OCI-LY1 (cell line): ENCODE measurements around the gene SPOP.

Source experiments
- H2AFZ ChIP-seq: fragments of 200-600 bp; sonication (generic), shearing (Covaris generic); 2 replicates; pipeline ENCODE4 v1.6.0; 2014; ENCODE audit warnings: antibody characterized with exemption, mild to moderate bottlenecking, low read length
- H3F3A ChIP-seq: fragments of 200-600 bp; sonication (generic), shearing (Covaris generic); 2 replicates; pipeline ENCODE4 v1.6.0; 2014; ENCODE audit warnings: mild to moderate bottlenecking, antibody characterized with exemption, low read length, moderate library complexity; ENCODE audit not compliant: insufficient read depth
- H3K27ac ChIP-seq: fragments of 200-600 bp; sonication (generic); 2 replicates; pipeline ENCODE4 v1.5.1; 2014; ENCODE audit warnings: low read length, mixed run types, mild to moderate bottlenecking, low read depth; ENCODE audit not compliant: poor library complexity, severe bottlenecking
- H3K27me3 ChIP-seq: fragments of 200-600 bp; sonication (generic); 2 replicates; pipeline ENCODE4 v1.6.0; 2014; ENCODE audit warnings: antibody characterized with exemption, mild to moderate bottlenecking, low read length, moderate library complexity; ENCODE audit not compliant: insufficient read depth
- H3K36me3 ChIP-seq: fragments of 200-600 bp; sonication (generic); 2 replicates; pipeline ENCODE4 v1.6.1; 2014; ENCODE audit warnings: mild to moderate bottlenecking, antibody characterized with exemption, low read length, moderate library complexity, mixed read lengths; ENCODE audit not compliant: insufficient read depth
- H3K4me1 ChIP-seq: fragments of 200-600 bp; sonication (generic); 2 replicates; pipeline ENCODE4 v1.5.1; 2014; ENCODE audit warnings: mild to moderate bottlenecking, low read length, moderate library complexity; ENCODE audit not compliant: insufficient read depth, severe bottlenecking
- H3K4me2 ChIP-seq: fragments of 200-600 bp; sonication (generic), shearing (Covaris generic); 2 replicates; pipeline ENCODE4 v1.6.1; 2014; ENCODE audit warnings: low read length
- H3K4me3 ChIP-seq: fragments of 200-600 bp; sonication (generic); 2 replicates; pipeline ENCODE4 v1.5.1; 2014; ENCODE audit warnings: low read length, low read depth, mild to moderate bottlenecking, mixed read lengths; ENCODE audit not compliant: poor library complexity, severe bottlenecking
- H3K79me2 ChIP-seq: fragments of 200-600 bp; shearing (Covaris generic); 2 replicates; pipeline ENCODE4 v1.6.1; 2016; ENCODE audit warnings: mixed run types, low read length, mixed read lengths; ENCODE audit not compliant: insufficient read depth
- H3K9ac ChIP-seq: fragments of 200-600 bp; sonication (generic), shearing (Covaris generic); 2 replicates; pipeline ENCODE4 v1.6.1; 2014; ENCODE audit warnings: mild to moderate bottlenecking, low read length, mixed read lengths
- H3K9me2 ChIP-seq: fragments of 200-600 bp; sonication (generic), shearing (Covaris generic); 2 replicates; pipeline ENCODE4 v1.6.1; 2014; ENCODE audit warnings: low read depth, mild to moderate bottlenecking, low read length, mixed read lengths
- H3K9me3 ChIP-seq: fragments of 200-600 bp; shearing (Covaris generic); 2 replicates; pipeline ENCODE4 v1.6.1; 2014; ENCODE audit warnings: low read length, mixed read lengths
- H4K20me1 ChIP-seq: fragments of 200-600 bp; sonication (generic), shearing (Covaris generic); 2 replicates; pipeline ENCODE4 v1.6.0; 2016; ENCODE audit warnings: mild to moderate bottlenecking, low read length; ENCODE audit not compliant: insufficient read depth
- EZH2 ChIP-seq: fragments of 200-600 bp; sonication (generic), shearing (Covaris generic); IDR thresholded peaks from 2 replicates; pipeline ENCODE4 v1.8.0; 2017; ENCODE audit warnings: borderline replicate concordance, mixed run types, mild to moderate bottlenecking, antibody characterized with exemption, low read length, moderate library complexity, mixed read lengths
- TF ChIP-seq, protein P1 (sequence below): fragments of 200-600 bp; sonication (generic), shearing (Covaris generic); IDR thresholded peaks from 2 replicates; pipeline ENCODE4 v1.5.1; 2017; ENCODE audit warnings: mild to moderate bottlenecking, antibody characterized with exemption, low read length, moderate library complexity, mixed read lengths

SPOP gene

DNA sequence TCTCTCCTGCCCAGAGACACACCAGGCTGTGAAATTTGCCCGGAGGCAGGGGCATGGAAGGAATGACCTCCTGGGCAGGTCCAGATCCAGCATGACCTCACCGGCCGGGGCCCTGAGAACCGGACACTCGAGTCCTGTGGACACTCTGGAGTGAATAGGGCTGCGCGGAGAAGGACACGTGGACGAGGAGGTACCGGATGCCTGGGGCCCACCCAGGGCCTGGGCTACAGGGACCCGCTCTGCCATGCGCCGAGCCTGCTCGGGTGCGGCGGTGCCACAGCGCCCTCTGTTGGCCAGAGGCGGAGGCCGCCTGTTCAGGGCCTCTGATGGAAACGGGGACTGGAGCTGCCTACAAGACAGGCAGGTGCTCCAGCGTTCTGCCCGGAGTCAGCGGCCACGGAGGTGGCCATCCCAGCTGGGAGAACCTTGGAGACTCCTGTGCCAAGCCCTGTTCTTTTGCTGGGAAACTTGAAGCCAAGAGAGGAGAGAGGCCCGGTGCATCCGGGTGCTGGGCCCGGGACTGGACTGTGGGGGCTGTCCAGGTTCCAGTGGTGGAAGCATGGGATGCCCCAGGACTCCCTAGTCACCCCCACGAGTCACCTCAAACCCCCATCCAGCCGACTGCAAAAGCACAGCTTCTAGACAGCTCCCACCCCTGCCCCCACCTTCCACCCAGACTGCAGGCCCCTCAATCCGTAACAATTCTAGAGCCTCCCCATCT lies 121.5 kb downstream of the SPOP start:
- H3K4me3 ChIP-seq, result no peak overlapping the region
- TF ChIP-seq, protein P1, sequence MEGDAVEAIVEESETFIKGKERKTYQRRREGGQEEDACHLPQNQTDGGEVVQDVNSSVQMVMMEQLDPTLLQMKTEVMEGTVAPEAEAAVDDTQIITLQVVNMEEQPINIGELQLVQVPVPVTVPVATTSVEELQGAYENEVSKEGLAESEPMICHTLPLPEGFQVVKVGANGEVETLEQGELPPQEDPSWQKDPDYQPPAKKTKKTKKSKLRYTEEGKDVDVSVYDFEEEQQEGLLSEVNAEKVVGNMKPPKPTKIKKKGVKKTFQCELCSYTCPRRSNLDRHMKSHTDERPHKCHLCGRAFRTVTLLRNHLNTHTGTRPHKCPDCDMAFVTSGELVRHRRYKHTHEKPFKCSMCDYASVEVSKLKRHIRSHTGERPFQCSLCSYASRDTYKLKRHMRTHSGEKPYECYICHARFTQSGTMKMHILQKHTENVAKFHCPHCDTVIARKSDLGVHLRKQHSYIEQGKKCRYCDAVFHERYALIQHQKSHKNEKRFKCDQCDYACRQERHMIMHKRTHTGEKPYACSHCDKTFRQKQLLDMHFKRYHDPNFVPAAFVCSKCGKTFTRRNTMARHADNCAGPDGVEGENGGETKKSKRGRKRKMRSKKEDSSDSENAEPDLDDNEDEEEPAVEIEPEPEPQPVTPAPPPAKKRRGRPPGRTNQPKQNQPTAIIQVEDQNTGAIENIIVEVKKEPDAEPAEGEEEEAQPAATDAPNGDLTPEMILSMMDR, result peak; percentile 93
- TF ChIP-seq EZH2, result no peak
- no peak overlapping the region; the same call in 1 of the 2 replicates for H3K9ac ChIP-seq

DNA sequence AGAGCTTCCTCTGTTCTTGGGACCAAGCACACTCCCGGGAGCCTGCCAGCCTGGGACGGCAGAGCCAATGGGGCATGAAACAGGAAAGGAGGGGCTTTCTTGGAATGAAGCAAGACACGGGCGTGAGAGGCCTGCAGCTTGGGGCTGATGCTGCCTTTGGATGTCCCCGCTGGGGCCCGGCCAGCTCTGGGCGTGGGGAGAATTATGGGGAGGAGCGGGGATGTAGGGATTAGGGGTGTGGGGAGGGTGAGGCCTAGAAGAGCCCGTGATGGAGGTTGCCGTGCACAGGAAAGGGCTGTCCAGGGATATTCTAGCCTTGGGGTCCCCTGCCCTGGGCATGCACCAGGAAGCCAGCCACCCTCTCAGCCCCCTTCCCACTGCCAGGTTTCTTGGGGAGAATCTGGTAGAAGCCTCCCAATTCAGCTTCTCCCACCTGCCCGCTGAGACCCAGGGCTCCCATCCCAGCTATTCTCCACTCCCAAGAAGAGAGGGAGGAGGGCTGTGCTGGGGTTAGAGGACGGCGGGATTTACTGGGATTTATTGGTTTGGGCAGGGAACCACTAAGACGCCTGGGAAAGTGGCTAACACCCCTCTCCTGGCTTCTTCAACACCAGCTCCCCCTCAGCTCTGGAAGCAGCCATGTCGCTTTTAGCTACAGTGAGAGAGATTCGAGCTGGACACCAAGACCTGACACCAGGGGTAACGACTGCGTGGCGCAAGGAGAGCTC lies 122.2 kb downstream of the SPOP start:
- Histone ChIP-seq H3F3A (no peaks in the 10 kb centered on the region), H3K27ac (no peak overlapping the region), H3K9me2 (no peaks in the 10 kb centered on the region), H4K20me1 (no peaks in the 10 kb centered on the region), H3K4me2 (peak overlapping the region; percentile 43; the same call in 1 of the 2 replicates), H3K4me3 (no peak overlapping the region), H3K79me2 (no peaks in the 10 kb centered on the region), H3K4me1 (peaks cover 3% of the 10 kb centered on the region), H3K9ac (no peak overlapping the region; the same call in 1 of the 2 replicates), H3K9me3 (no peaks in the 10 kb centered on the region), H3K27me3 (no peaks in the 10 kb centered on the region), H3K36me3 (no peaks in the 10 kb centered on the region), H2AFZ (no peak overlapping the region)
- no peak for TF ChIP-seq EZH2
- TF ChIP-seq, protein P1, result no peak

More for the DNA sequence above, 121.5 kb downstream of the SPOP start:
- Histone ChIP-seq H3K27ac (no peak overlapping the region), H2AFZ (no peak overlapping the region), H3K4me2 (peak overlapping the region; percentile 43; the same call in 1 of the 2 replicates), H4K20me1 (no peaks in the 10 kb centered on the region), H3K9me3 (no peaks in the 10 kb centered on the region), H3K9me2 (no peaks in the 10 kb centered on the region), H3F3A (no peaks in the 10 kb centered on the region), H3K4me1 (peaks cover 3% of the 10 kb centered on the region), H3K36me3 (no peaks in the 10 kb centered on the region), H3K27me3 (no peaks in the 10 kb centered on the region), H3K79me2 (no peaks in the 10 kb centered on the region)

DNA sequence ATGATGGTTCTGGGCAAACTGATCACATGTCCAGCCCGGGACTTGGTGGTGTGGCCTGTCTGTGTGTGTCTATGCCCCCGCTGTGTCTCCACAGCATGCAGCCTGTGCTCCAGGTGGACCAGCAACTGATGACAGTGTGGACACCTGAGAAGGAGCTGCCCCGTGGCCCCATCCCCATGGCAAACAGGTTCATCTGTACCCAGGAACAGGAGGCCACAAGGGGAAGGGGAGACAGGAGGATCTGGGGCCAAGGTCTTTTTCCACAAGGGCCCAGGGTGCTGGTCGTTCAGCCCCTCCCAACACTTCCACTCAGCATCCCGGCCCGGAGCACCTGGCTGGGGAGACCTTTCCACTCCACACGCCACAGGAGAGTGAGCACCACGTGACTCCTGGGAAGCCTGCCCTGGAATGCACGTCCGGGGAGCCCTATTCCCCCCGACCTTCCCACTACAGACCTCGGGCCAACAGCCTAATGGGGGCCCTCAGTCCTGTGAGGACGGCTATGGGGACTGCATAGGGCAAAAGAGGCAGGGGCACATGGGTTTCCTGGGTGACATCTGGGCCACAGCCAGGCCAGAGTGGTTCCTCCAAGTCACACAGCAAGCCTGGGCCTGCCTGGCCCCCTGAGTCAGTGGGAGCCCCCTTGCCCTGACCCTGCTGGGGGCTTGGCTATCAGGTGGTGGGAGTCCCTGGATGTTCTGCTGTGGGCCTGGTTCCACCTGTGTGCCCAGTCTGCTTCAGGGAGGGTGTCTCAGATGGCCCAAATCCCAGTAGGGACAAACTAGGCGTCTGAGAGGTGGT lies 123.0 kb downstream of the SPOP start:
- Histone ChIP-seq H3K4me3 (no peak overlapping the region), H3K27me3 (no peaks in the 10 kb centered on the region), H3K9me3 (no peaks in the 10 kb centered on the region), H3K36me3 (no peaks in the 10 kb centered on the region), H3K4me1 (peaks cover 3% of the 10 kb centered on the region), H3K9ac (no peak overlapping the region), H2AFZ (no peak overlapping the region), H4K20me1 (no peaks in the 10 kb centered on the region), H3K79me2 (no peaks in the 10 kb centered on the region), H3K27ac (no peak overlapping the region), H3K9me2 (no peaks in the 10 kb centered on the region), H3K4me2 (no peak overlapping the region), H3F3A (no peaks in the 10 kb centered on the region)
- TF ChIP-seq, protein P1, result no peak
- no peak for TF ChIP-seq EZH2
